ENCODE results near the gene CAMK1D. TPM values are rescaled to one million over a fixed set of nuclear protein-coding genes. Genes with fewer than 3 reads are reported as not detected.

Gene CAMK1D
- total RNA-seq, 6 experiments from 2014 or later, result 0.34 to 1.4 (median 0.43) TPM

- Mint-ChIP-seq H3K4me3 (no peak overlapping the region), H3K36me3 (ENCODE audit: low read depth) (peaks cover 6% of the 10 kb centered on the region; the same call in 1 of the 2 replicates), H3K9me3 (no peaks in the 10 kb centered on the region), H3K27ac (no peak overlapping the region), H3K27me3 (ENCODE audit: insufficient read depth) (peaks cover 10% of the 10 kb centered on the region), H3K4me1 (ENCODE audit: low read depth) (peaks cover 21% of the 10 kb centered on the region; the same call in 1 of the 2 replicates)
- no peak for DNase-seq
- TF ChIP-seq CTCF (IDR thresholded peaks at IDR 0.05), result no peak
These were observed 48.6 kb downstream of the CAMK1D start for GRCh38 chr10:12397941-12398340.

DNA sequence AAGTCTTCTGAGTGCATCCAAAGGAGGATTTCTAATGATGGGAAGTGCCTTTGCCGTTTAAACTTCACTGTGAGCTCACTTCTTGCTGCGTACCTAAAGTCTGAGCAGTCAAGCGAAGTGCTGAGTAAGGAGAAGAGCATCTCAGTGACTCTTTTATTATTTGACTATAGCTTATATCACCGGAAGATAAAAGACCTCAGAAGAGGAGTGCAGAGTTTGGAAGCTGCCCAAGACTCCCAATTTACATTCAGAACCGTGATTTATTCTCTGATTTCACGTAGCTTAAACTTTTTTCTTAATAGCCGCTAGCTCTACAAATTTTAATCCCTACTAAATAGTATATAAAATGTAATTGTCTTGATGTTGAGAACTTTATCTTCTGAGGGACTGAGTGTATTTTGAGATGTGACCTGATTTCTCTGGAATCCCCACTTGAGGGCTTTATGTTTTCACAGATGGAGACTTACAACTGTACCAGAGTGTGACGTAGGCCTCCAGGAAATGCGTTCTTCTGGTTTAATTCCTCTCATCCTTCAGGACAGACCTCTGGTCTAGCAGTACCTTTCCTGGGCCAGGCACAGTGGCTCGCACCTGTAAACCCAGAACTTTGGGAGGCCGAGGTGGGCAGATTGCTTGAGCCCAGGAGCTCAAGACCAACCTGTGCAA lies 51.1 kb downstream of the CAMK1D start:
- peak overlapping the region; percentile 33; the same call in 1 of the 2 replicates for H3K27ac Mint-ChIP-seq
- peak; percentile 25 for DNase-seq
- H3K9me3 Mint-ChIP-seq, result no peaks in the 10 kb centered on the region
- H3K36me3 Mint-ChIP-seq (ENCODE audit: low read depth), result peaks cover 6% of the 10 kb centered on the region; the same call in 1 of the 2 replicates
- no peak overlapping the region for H3K4me3 Mint-ChIP-seq
- H3K4me1 Mint-ChIP-seq (ENCODE audit: low read depth), result peaks cover 17% of the 10 kb centered on the region; the same call in 1 of the 2 replicates
- peaks cover 10% of the 10 kb centered on the region for H3K27me3 Mint-ChIP-seq (ENCODE audit: insufficient read depth)
- no peak for TF ChIP-seq CTCF (IDR thresholded peaks at IDR 0.05)

- Mint-ChIP-seq H3K27me3 (ENCODE audit: insufficient read depth) (peaks cover 12% of the 10 kb centered on the region), H3K4me3 (no peak overlapping the region), H3K27ac (no peak overlapping the region), H3K9me3 (no peaks in the 10 kb centered on the region), H3K36me3 (ENCODE audit: low read depth) (peaks cover 2% of the 10 kb centered on the region; the same call in 1 of the 2 replicates), H3K4me1 (ENCODE audit: low read depth) (peaks cover 21% of the 10 kb centered on the region; the same call in 1 of the 2 replicates)
- no peak for DNase-seq
- TF ChIP-seq CTCF (IDR thresholded peaks at IDR 0.05), result no peak
These were observed 52.1 kb downstream of the CAMK1D start for GRCh38 chr10:12401466-12401865.

GRCh38 chr10:12403119-12403518 lies 53.8 kb downstream of the CAMK1D start:
- H3K27ac Mint-ChIP-seq, result no peak overlapping the region
- H3K27me3 Mint-ChIP-seq (ENCODE audit: insufficient read depth), result peaks cover 6% of the 10 kb centered on the region
- peaks cover 21% of the 10 kb centered on the region; the same call in 1 of the 2 replicates for H3K4me1 Mint-ChIP-seq (ENCODE audit: low read depth)

More at GRCh38 chr10:12403119-12403518, 53.8 kb downstream of the CAMK1D start:
- Mint-ChIP-seq H3K36me3 (ENCODE audit: low read depth) (no peaks in the 10 kb centered on the region), H3K4me3 (no peak overlapping the region), H3K9me3 (no peaks in the 10 kb centered on the region; the same call in 1 of the 2 replicates)
- no peak for TF ChIP-seq CTCF (IDR thresholded peaks at IDR 0.05)
- no peak for DNase-seq
